ENCODE measurements around the gene CTSC.

DNA sequence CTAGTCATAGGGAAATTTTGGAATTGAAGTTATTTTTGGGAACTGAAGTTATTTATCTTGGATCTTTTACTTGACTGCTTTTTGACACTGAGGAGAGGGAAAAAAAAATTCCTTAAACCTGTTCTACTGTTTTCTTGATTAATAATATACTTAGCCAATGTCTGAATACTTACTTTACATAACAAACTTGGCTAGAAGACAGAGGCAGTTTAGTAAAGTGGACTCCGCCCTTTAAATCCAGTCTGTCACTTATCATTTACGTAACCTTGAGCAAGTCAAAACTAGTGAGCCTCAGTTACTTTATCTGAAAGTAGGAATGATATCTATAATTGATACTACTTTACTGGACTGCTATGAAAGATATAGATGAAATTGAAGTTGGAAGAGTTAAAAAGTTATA lies 19.5 kb downstream of the CTSC start:
- TF ChIP-seq, protein P1, sequence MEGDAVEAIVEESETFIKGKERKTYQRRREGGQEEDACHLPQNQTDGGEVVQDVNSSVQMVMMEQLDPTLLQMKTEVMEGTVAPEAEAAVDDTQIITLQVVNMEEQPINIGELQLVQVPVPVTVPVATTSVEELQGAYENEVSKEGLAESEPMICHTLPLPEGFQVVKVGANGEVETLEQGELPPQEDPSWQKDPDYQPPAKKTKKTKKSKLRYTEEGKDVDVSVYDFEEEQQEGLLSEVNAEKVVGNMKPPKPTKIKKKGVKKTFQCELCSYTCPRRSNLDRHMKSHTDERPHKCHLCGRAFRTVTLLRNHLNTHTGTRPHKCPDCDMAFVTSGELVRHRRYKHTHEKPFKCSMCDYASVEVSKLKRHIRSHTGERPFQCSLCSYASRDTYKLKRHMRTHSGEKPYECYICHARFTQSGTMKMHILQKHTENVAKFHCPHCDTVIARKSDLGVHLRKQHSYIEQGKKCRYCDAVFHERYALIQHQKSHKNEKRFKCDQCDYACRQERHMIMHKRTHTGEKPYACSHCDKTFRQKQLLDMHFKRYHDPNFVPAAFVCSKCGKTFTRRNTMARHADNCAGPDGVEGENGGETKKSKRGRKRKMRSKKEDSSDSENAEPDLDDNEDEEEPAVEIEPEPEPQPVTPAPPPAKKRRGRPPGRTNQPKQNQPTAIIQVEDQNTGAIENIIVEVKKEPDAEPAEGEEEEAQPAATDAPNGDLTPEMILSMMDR (conservative IDR thresholded peaks at IDR 0.05), result no peak
- TF ChIP-seq ZFX (IDR thresholded peaks at IDR 0.05), result no peak
